Measurements from ENCODE around the gene DDX31. TPM values are rescaled to one million over a fixed set of nuclear protein-coding genes. Genes with fewer than 3 reads are reported as not detected.
A peak's percentile ranks its signal among the peaks of the same experiment; 100 is the strongest.

The DDX31 gene
- total RNA-seq, 1 experiment from 2014 or later = 14.6 TPM

- Histone ChIP-seq H3K27ac (ENCODE audit: low read length) (no peak overlapping the region), H3F3A (ENCODE audit: low read length, unreplicated experiment) (no peaks in the 10 kb centered on the region), H3K27me3 (ENCODE audit: low read length) (no peaks in the 10 kb centered on the region), H3K36me3 (ENCODE audit: low read depth, low read length) (no peaks in the 10 kb centered on the region), H3K9me2 (replicated peaks; ENCODE audit: low read length) (no peaks in the 10 kb centered on the region), H3K4me2 (ENCODE audit: low read length) (no peak overlapping the region), H3K4me1 (ENCODE audit: insufficient read depth, low read length) (no peaks in the 10 kb centered on the region), H4K20me1 (ENCODE audit: low read length) (no peaks in the 10 kb centered on the region), H3K79me2 (ENCODE audit: low read length) (no peaks in the 10 kb centered on the region), H2AFZ (ENCODE audit: low read length) (no peak overlapping the region), H3K9ac (ENCODE audit: low read length) (no peak overlapping the region), H3K4me3 (ENCODE audit: low read length) (no peak overlapping the region), H3K9me3 (ENCODE audit: low read length) (no peaks in the 10 kb centered on the region)
- ChIA-PET POLR2A (ENCODE audit: unreplicated experiment) (no interaction called here), CTCF (no interaction called here)
- BruUV-seq (replicated peaks) = no TSS peak
- ATAC-seq (no peak), DNase-seq (no peak)
- TF ChIP-seq, protein P1, sequence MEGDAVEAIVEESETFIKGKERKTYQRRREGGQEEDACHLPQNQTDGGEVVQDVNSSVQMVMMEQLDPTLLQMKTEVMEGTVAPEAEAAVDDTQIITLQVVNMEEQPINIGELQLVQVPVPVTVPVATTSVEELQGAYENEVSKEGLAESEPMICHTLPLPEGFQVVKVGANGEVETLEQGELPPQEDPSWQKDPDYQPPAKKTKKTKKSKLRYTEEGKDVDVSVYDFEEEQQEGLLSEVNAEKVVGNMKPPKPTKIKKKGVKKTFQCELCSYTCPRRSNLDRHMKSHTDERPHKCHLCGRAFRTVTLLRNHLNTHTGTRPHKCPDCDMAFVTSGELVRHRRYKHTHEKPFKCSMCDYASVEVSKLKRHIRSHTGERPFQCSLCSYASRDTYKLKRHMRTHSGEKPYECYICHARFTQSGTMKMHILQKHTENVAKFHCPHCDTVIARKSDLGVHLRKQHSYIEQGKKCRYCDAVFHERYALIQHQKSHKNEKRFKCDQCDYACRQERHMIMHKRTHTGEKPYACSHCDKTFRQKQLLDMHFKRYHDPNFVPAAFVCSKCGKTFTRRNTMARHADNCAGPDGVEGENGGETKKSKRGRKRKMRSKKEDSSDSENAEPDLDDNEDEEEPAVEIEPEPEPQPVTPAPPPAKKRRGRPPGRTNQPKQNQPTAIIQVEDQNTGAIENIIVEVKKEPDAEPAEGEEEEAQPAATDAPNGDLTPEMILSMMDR (conservative IDR thresholded peaks at IDR 0.05; ENCODE audit: low read depth, low read length) = no peak
- TF ChIP-seq EZH2 (IDR thresholded peaks at IDR 0.05; ENCODE audit: low read length, unreplicated experiment) (no peak), EZH2phosphoT487 (IDR thresholded peaks at IDR 0.05; ENCODE audit: borderline replicate concordance, low read length) (no peak)
- intact Hi-C loops (cut with micrococcal nuclease) = no loop called here
These were observed 91.3 kb downstream of the DDX31 start for GRCh38 chr9:132578367-132578932.

DNA sequence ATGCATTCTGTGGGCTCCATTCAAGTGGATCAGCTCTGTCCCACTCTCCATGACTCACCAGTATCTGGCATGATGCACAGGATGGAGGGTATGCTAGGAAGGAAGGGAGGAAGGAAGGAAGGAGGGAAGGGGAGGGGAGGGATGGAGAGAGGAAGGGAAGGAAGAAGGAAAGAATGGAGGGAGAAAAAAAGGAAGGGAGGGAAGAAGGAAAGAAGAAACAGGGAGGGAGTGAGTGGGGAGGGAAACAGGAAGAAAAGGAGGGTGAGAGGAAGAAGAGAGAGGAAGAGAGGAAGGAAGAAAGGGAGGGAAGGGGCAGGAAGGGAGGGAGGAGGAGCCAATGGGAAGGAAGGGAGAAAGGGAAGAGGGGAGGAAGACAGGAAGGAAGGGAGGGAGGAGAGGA is 92.7 kb downstream of the DDX31 start:
- BruUV-seq (replicated peaks) = no TSS peak

GRCh38 chr9:132575811-132576210 is 94.0 kb downstream of the DDX31 start:
- POLR2A ChIA-PET (ENCODE audit: unreplicated experiment) = no interaction called here
- no peak for ATAC-seq

More for the DNA sequence above, 92.7 kb downstream of the DDX31 start:
- no peaks in the 10 kb centered on the region for H3F3A ChIP-seq (ENCODE audit: low read length, unreplicated experiment)
- DNase-seq = peak; percentile 9
- no peak; the same call in 1 of the 2 replicates for ATAC-seq
- no peaks in the 10 kb centered on the region for H3K79me2 ChIP-seq (ENCODE audit: low read length)
- no peak overlapping the region for H3K4me2 ChIP-seq (ENCODE audit: low read length)
- no peaks in the 10 kb centered on the region for H3K9me3 ChIP-seq (ENCODE audit: low read length)
- no peak overlapping the region for H3K9ac ChIP-seq (ENCODE audit: low read length)
- CTCF ChIA-PET = no interaction called here
- no peak overlapping the region for H2AFZ ChIP-seq (ENCODE audit: low read length)
- H3K36me3 ChIP-seq (ENCODE audit: low read depth, low read length) = no peaks in the 10 kb centered on the region
- no peak overlapping the region for H3K4me3 ChIP-seq (ENCODE audit: low read length)
- no peaks in the 10 kb centered on the region for H3K9me2 ChIP-seq (replicated peaks; ENCODE audit: low read length)
- TF ChIP-seq, protein P1 (conservative IDR thresholded peaks at IDR 0.05; ENCODE audit: low read depth, low read length) = no peak
- no peak for TF ChIP-seq EZH2 (IDR thresholded peaks at IDR 0.05; ENCODE audit: low read length, unreplicated experiment)
- TF ChIP-seq EZH2phosphoT487 (IDR thresholded peaks at IDR 0.05; ENCODE audit: borderline replicate concordance, low read length) = no peak
- no peaks in the 10 kb centered on the region for H3K27me3 ChIP-seq (ENCODE audit: low read length)
- no peaks in the 10 kb centered on the region for H4K20me1 ChIP-seq (ENCODE audit: low read length)
- POLR2A ChIA-PET (ENCODE audit: unreplicated experiment) = no interaction called here
- intact Hi-C loops (cut with micrococcal nuclease) = no loop called here
- no peaks in the 10 kb centered on the region for H3K4me1 ChIP-seq (ENCODE audit: insufficient read depth, low read length)
- no peak overlapping the region for H3K27ac ChIP-seq (ENCODE audit: low read length)

More at GRCh38 chr9:132575811-132576210, 94.0 kb downstream of the DDX31 start:
- Histone ChIP-seq H4K20me1 (ENCODE audit: low read length) (no peaks in the 10 kb centered on the region), H3K36me3 (ENCODE audit: low read depth, low read length) (no peaks in the 10 kb centered on the region), H3K9ac (ENCODE audit: low read length) (no peak overlapping the region), H3K9me3 (ENCODE audit: low read length) (no peaks in the 10 kb centered on the region), H2AFZ (ENCODE audit: low read length) (no peak overlapping the region), H3K4me2 (ENCODE audit: low read length) (no peak overlapping the region), H3K4me3 (ENCODE audit: low read length) (no peak overlapping the region), H3F3A (ENCODE audit: low read length, unreplicated experiment) (no peaks in the 10 kb centered on the region), H3K27me3 (ENCODE audit: low read length) (no peaks in the 10 kb centered on the region), H3K4me1 (ENCODE audit: insufficient read depth, low read length) (no peaks in the 10 kb centered on the region), H3K9me2 (replicated peaks; ENCODE audit: low read length) (no peaks in the 10 kb centered on the region), H3K79me2 (ENCODE audit: low read length) (no peaks in the 10 kb centered on the region), H3K27ac (ENCODE audit: low read length) (no peak overlapping the region)
- TF ChIP-seq EZH2phosphoT487 (IDR thresholded peaks at IDR 0.05; ENCODE audit: borderline replicate concordance, low read length) (no peak), EZH2 (IDR thresholded peaks at IDR 0.05; ENCODE audit: low read length, unreplicated experiment) (no peak)
- TF ChIP-seq, protein P1 (conservative IDR thresholded peaks at IDR 0.05; ENCODE audit: low read depth, low read length) = no peak
- BruUV-seq (replicated peaks) = no TSS peak
- intact Hi-C loops (cut with micrococcal nuclease) = loop anchor here (1.0 kb wide), 2 partner anchors 69 to 165 kb away; no protein-coding TSS in a partner anchor
- no peak for DNase-seq
- CTCF ChIA-PET = no interaction called here
